Adrenal gland (tissue), 5 donors: Measurements from ENCODE around the gene PLAA.

Source experiments
- CTCF ChIP-seq, 6 experiments: fragments of 450-650 bp in 4 of 6; fragments of 200-600 bp in 2 of 6; sonication (generic) in 1 of 6; IDR thresholded peaks; 1 replicate in 5 of 6; 2 replicates in 1 of 6; pipeline versions ENCODE4 v1.5.1 to v1.8.0; 2016 to 2021; ENCODE audit warnings: antibody characterized with exemption in 6 of 6, mild to moderate bottlenecking in 2 of 6, moderate library complexity in 1 of 6
- POLR2A ChIP-seq, 2 donors: fragments of 450-650 bp; IDR thresholded peaks; one replicate each; pipeline ENCODE4 v1.6.1; 2017; ENCODE audit warnings: antibody characterized with exemption in 2 of 2, mild to moderate bottlenecking in 2 of 2, moderate library complexity in 1 of 2
- donor health status: DM: no; HTN: no; CAD: no.

GRCh38 chr9:26947736-26948135 lies 694 bp upstream of the PLAA start:
- TF ChIP-seq CTCF (IDR thresholded peaks at IDR 0.05): no peak
- TF ChIP-seq POLR2A (IDR thresholded peaks at IDR 0.05): no peak
